ENCODE data around the gene EIF4G3. TPM values are rescaled to one million over a fixed set of nuclear protein-coding genes. Genes with fewer than 3 reads are reported as not detected.
A peak's percentile ranks its signal among the peaks of the same experiment; 100 is the strongest.

EIF4G3 gene
- total and polyA plus RNA-seq, 2 of the 8 experiments (the other 6 are each of a cell fraction or from before 2014, with no cell fraction given), result 47.5 to 66.6 TPM

- Histone ChIP-seq H4K20me1 (replicated peaks in 1 of 2; ENCODE audit: control insufficient read depth in 1 of 2, insufficient read depth in 2 of 2, low read length in 2 of 2) (no peaks in the 10 kb centered on the region), H2BK12ac (ENCODE audit: low read depth, low read length) (no peak overlapping the region), H3K9ac (replicated peaks in 1 of 4; ENCODE audit: extremely low read depth in 1 of 4, low read depth in 3 of 4, low read length in 3 of 4) (no peak overlapping the region), H4K91ac (replicated peaks; ENCODE audit: insufficient read length, low read length) (no peak overlapping the region), H4K5ac (ENCODE audit: insufficient read length, low read depth, low read length) (no peak overlapping the region), H3K79me1 (ENCODE audit: low read depth, low read length) (no peaks in the 10 kb centered on the region), H3K23me2 (ENCODE audit: low read depth, low read length) (no peaks in the 10 kb centered on the region), H3K9me3 (ENCODE audit: insufficient read depth in 2 of 2, low read depth in 1 of 2, low read length in 1 of 2) (no peaks in the 10 kb centered on the region), H3K4me3 (ENCODE audit: extremely low read depth in 1 of 4, insufficient read depth in 2 of 4, low read depth in 3 of 4, low read length in 4 of 4) (no peak overlapping the region), H3K14ac (ENCODE audit: insufficient read length) (no peak overlapping the region), H3K23ac (ENCODE audit: insufficient read length) (no peak overlapping the region), H2BK20ac (ENCODE audit: low read length) (no peak overlapping the region), H3K18ac (ENCODE audit: extremely low read depth, low read length) (no peak overlapping the region), H3K4me2 (ENCODE audit: insufficient read depth in 1 of 2, low read depth in 2 of 2, low read length in 2 of 2) (peak overlapping the region in 1 of 2 experiments; percentile 34; a peak in 1 of 4 replicates), H2BK120ac (replicated peaks; ENCODE audit: low read depth, low read length) (no peak overlapping the region), H2AK5ac (ENCODE audit: low read depth, low read length) (no peak overlapping the region), H3K27me3 (replicated peaks in 1 of 4; ENCODE audit: control insufficient read depth in 3 of 4, extremely low read depth in 1 of 4, insufficient read depth in 3 of 4, low read length in 3 of 4) (no peaks in the 10 kb centered on the region), H4K8ac (ENCODE audit: extremely low read depth, insufficient read depth, low read length) (no peak overlapping the region), H3K36me3 (ENCODE audit: control insufficient read depth in 2 of 4, insufficient read depth in 4 of 4, low read length in 3 of 4) (peaks cover 0 to 5% (median 1%) of the 10 kb centered on the region in 4 experiments; a peak in 5 of 8 replicates), H3K4ac (replicated peaks; ENCODE audit: insufficient read length, low read depth, low read length) (no peak overlapping the region), H3K27ac (ENCODE audit: low read depth, low read length) (no peak overlapping the region; the same call in 1 of the 2 replicates), H2BK15ac (ENCODE audit: low read length) (no peak overlapping the region), H3K4me1 (replicated peaks in 1 of 4; ENCODE audit: control insufficient read depth in 3 of 4, insufficient read depth in 4 of 4, low read length in 3 of 4) (peaks cover 0 to 6% (median 4%) of the 10 kb centered on the region in 4 experiments; a peak in 3 of 7 replicates), H2BK5ac (ENCODE audit: low read depth, low read length) (no peak overlapping the region), H2AFZ (ENCODE audit: low read length) (no peak overlapping the region), H3K79me2 (ENCODE audit: control insufficient read depth in 1 of 2, insufficient read depth in 2 of 2, low read length in 2 of 2) (no peaks in the 10 kb centered on the region), H3K56ac (replicated peaks; ENCODE audit: insufficient read length, low read depth, low read length) (no peak overlapping the region)
- no peak for TF ChIP-seq NRF1 (IDR thresholded peaks at IDR 0.05; ENCODE audit: low read depth, low read length)
- TF ChIP-seq POLR2AphosphoS5 (IDR thresholded peaks at IDR 0.05; ENCODE audit: low read depth, low read length), result no peak
- no peak for TF ChIP-seq POLR2A (IDR thresholded peaks at IDR 0.05; ENCODE audit: control extremely low read depth in 1 of 2, low read depth in 2 of 2, low read length in 2 of 2)
- no peak for TF ChIP-seq BACH1 (IDR thresholded peaks at IDR 0.05; ENCODE audit: low read length)
- no peak for TF ChIP-seq TBP (IDR thresholded peaks at IDR 0.05; ENCODE audit: low read depth, low read length)
- no peak for TF ChIP-seq SP1 (IDR thresholded peaks at IDR 0.05; ENCODE audit: low read depth, low read length)
- no peak for TF ChIP-seq SIRT6 (IDR thresholded peaks at IDR 0.05; ENCODE audit: low read length)
- TF ChIP-seq GTF2F1 (IDR thresholded peaks at IDR 0.05; ENCODE audit: borderline replicate concordance, low read depth, low read length), result no peak
- TF ChIP-seq SRF (IDR thresholded peaks at IDR 0.05; ENCODE audit: low read depth, low read length), result no peak
- TF ChIP-seq SAP30 (IDR thresholded peaks at IDR 0.05; ENCODE audit: insufficient read depth, insufficient replicate concordance, low read length), result no peak
- TF ChIP-seq PHF8 (conservative IDR thresholded peaks at IDR 0.05; ENCODE audit: low read depth, low read length), result no peak
- TF ChIP-seq RBBP5 (IDR thresholded peaks at IDR 0.05; ENCODE audit: borderline replicate concordance, low read depth, low read length), result no peak
- TF ChIP-seq CREB1 (IDR thresholded peaks at IDR 0.05), result no peak
- no peak for TF ChIP-seq KDM5A (IDR thresholded peaks at IDR 0.05; ENCODE audit: low read length)
- no peak for TF ChIP-seq EP300 (IDR thresholded peaks at IDR 0.05; ENCODE audit: borderline replicate concordance in 1 of 2, low read depth in 2 of 2, low read length in 2 of 2)
- ChIA-PET POLR2A (ENCODE audit: partially characterized antibody) (interaction anchor here (0.5 to 0.6 kb wide), 2 partner anchors 53 to 825 kb away, joined by 3 to 5 read pairs; no protein-coding TSS in a partner anchor), CTCF (ENCODE audit: partially characterized antibody) (no interaction called here)
- FAIRE-seq (no peak), DNase-seq (ENCODE audit: low read depth in 1 of 2, low spot score in 2 of 2) (no peak)
- 90% methylated on average over 2 of the region's 2 CpGs; no CpG with 5 or more reads in 1 of the 2 experiments for WGBS, 2 experiments (ENCODE audit: extremely low coverage in 1 of 2, insufficient coverage in 1 of 2, insufficient read length in 1 of 2, insufficient replicate concordance in 2 of 2, low coverage in 1 of 2, low lambda C conversion rate in 2 of 2, missing lambda C conversion rate in 1 of 2)
Observed at GRCh38 chr1:20936216-20936615, 240.5 kb downstream of the EIF4G3 start.
